BLaER1 (cell line): Measurements from ENCODE around the gene SNCA.

ENCODE experiments used
- H3K27ac ChIP-seq: shearing (Covaris generic); formaldehyde crosslinking; 2 replicates; pipeline ENCODE4 v1.8.1; 2022
- H3K27me3 ChIP-seq: shearing (Covaris generic); formaldehyde crosslinking; 2 replicates; pipeline ENCODE4 v1.8.1; 2022
- H3K36me3 ChIP-seq: shearing (Covaris generic); formaldehyde crosslinking; 2 replicates; pipeline ENCODE4 v1.8.1; 2022
- H3K4me1 ChIP-seq: shearing (Covaris generic); formaldehyde crosslinking; 2 replicates; pipeline ENCODE4 v1.8.1; 2022
- H3K4me2 ChIP-seq: shearing (Covaris generic); formaldehyde crosslinking; 2 replicates; pipeline ENCODE4 v1.8.1; 2022
- H3K4me3 ChIP-seq: shearing (Covaris generic); formaldehyde crosslinking; 2 replicates; pipeline ENCODE4 v1.8.1; 2022
- H3K9ac ChIP-seq: shearing (Covaris generic); formaldehyde crosslinking; 2 replicates; pipeline ENCODE4 v1.8.1; 2022
- H3K9me3 ChIP-seq: shearing (Covaris generic); formaldehyde crosslinking; 2 replicates; pipeline ENCODE4 v1.8.1; 2022
- H4K20me1 ChIP-seq: shearing (Covaris generic); formaldehyde crosslinking; 2 replicates; pipeline ENCODE4 v1.8.1; 2022
- Cebpa-rat ChIP-seq: shearing (Covaris generic); IDR thresholded peaks from 2 replicates; pipeline ENCODE4 v1.8.1; 2022

Gene SNCA

DNA sequence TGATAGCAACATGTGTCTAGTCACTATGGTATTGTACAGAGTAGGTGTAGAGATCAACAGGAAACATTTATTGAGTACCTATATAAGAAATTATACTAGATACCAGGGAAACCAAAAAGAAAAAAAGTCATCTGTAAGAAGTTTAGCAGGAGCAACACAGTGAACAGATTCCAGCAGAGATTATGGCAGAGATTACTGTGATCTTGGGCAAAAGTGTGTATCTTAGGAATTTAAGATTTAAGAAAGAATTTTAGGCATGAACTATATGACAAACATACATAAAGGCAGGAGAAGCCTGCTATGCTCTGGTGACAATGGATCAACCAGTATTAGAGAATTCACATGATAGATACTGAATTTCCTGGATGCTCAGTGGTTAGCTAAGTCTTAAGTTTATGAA is 37.9 kb downstream of the SNCA start:
- Histone ChIP-seq H3K4me3 (no peak overlapping the region), H3K36me3 (no peaks in the 10 kb centered on the region), H4K20me1 (no peaks in the 10 kb centered on the region), H3K9ac (no peak overlapping the region), H3K4me2 (no peak overlapping the region), H3K9me3 (no peaks in the 10 kb centered on the region), H3K4me1 (no peaks in the 10 kb centered on the region), H3K27ac (no peak overlapping the region), H3K27me3 (no peaks in the 10 kb centered on the region)
- TF ChIP-seq Cebpa-rat = no peak

DNA sequence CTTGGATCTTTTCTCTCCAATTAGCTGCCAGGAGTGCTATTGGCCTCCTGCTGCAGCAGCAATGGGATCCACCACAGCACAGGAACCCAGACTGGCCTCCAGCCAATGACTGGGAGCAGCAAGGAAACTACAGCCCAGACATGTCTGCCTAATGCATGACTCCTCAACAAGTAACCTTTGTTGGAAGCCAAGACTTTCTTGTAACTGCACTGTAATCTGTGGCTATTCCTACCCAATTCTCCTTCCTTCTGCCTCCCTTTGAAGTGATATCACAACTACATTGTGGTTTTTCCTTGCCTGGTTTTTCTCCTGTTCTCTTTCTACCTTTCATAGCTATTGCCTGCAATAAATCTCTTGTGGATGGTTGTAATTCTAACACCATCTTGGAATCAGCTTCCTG is 39.8 kb downstream of the SNCA start:
- no peak overlapping the region for H3K4me3 ChIP-seq
- no peak overlapping the region for H3K27ac ChIP-seq
- H4K20me1 ChIP-seq = no peaks in the 10 kb centered on the region
- H3K9me3 ChIP-seq = no peaks in the 10 kb centered on the region
- no peak overlapping the region for H3K4me2 ChIP-seq
- TF ChIP-seq Cebpa-rat = no peak
- peaks cover 2% of the 10 kb centered on the region; the same call in 1 of the 2 replicates for H3K36me3 ChIP-seq
- no peaks in the 10 kb centered on the region for H3K27me3 ChIP-seq
- H3K9ac ChIP-seq = no peak overlapping the region
- H3K4me1 ChIP-seq = no peaks in the 10 kb centered on the region

DNA sequence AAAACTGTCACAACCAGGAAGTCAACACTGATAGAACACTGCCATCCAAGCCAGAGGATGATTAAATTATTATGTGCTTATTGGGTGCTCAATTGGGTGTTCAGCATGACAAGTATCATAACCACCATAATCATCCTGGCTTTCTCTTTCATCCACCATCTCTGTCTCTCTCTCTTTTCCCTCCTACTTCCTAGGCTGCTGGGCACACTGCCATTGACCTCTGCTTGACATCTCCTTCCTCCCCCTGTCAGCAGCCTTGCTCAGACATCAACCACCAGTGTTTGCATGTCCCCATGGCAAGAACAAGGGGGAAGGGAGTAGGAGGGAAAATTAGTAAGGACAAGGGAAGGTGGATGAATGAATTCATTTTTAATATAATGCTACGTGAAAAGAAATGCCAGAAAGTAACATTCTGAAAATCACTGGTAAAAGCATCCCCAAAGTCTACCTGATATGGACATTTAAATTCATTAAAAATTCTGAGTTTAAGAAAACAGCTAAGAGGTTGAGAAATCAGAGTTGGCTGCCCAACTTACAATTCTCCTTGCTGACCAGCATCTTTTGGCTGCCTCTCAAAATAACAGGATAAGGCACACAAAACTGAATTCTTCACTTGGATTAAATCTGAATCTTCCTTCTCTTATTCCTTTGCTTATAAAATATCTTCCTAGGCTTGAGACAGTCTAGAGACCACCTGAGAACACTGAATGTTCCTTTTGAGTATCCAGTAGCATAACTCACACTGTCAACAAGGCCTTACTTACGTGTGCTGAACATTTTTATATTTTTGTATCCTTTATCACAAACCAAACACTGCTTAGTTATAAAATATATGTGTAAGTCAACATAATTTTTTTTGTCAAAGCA is 48.5 kb downstream of the SNCA start:
- no peak overlapping the region for H3K27ac ChIP-seq
- no peak for TF ChIP-seq Cebpa-rat
- no peak overlapping the region for H3K4me3 ChIP-seq
- no peak overlapping the region for H3K9ac ChIP-seq
- H3K4me2 ChIP-seq = no peak overlapping the region
- no peaks in the 10 kb centered on the region for H3K9me3 ChIP-seq
- no peaks in the 10 kb centered on the region for H3K4me1 ChIP-seq
- peaks cover 5% of the 10 kb centered on the region; the same call in 1 of the 2 replicates for H3K36me3 ChIP-seq
- no peaks in the 10 kb centered on the region for H3K27me3 ChIP-seq
- no peaks in the 10 kb centered on the region for H4K20me1 ChIP-seq

DNA sequence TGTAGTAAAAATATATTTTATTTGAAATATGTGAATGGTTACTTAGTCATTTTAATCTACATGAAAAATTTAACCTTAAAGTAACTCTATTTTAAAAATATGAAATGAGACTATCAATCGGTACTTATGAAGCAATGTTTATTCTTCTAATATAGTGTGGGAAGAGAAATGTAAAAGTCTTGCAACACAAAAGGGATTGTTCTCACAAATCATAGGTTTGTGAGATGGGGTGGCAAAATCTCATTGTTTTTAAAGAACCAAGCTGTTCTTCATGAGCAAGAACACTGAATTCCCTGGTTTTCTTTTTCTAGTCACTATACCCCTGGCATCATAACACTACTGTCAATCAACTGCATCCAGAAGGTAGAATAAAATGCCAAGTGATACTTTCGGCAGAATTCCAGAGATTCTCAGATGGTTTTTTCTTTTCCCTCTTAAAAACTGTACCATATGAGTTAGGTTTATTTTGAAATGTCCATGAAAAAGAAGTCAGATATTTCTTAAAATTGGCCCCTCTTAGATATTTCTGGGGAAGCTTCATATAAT is 52.2 kb downstream of the SNCA start:
- Histone ChIP-seq H3K27ac (no peak overlapping the region), H3K9ac (no peak overlapping the region)
- TF ChIP-seq Cebpa-rat = no peak

DNA sequence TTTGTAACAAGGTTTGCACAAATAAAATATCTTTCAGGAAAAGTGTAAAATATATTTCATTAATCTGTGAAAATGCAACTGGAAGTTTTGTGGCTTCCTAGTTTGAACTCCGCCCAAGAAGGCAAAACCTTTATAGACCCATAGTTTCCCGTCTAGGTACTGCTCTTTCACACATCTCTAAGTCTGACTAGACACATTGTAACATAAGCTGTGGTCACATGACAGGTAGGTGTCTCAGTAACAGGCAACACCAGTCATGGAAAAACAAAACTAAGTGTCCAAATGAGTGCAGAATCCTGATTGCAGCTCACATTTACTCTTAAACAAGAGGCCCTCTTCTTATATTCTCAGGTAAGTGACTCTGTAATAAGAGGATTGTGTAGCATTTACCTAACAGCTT is 55.6 kb downstream of the SNCA start:
- H3K36me3 ChIP-seq = no peaks in the 10 kb centered on the region
- no peak overlapping the region for H3K27ac ChIP-seq
- H3K4me3 ChIP-seq = no peak overlapping the region
- H3K9ac ChIP-seq = no peak overlapping the region
- H3K9me3 ChIP-seq = peaks cover 20% of the 10 kb centered on the region; the same call in 1 of the 2 replicates
- H3K4me2 ChIP-seq = no peak overlapping the region
- TF ChIP-seq Cebpa-rat = no peak
- no peaks in the 10 kb centered on the region for H4K20me1 ChIP-seq
- no peaks in the 10 kb centered on the region for H3K27me3 ChIP-seq
- no peaks in the 10 kb centered on the region for H3K4me1 ChIP-seq

More for the DNA sequence above, 52.2 kb downstream of the SNCA start:
- Histone ChIP-seq H3K36me3 (no peaks in the 10 kb centered on the region), H3K4me1 (no peaks in the 10 kb centered on the region), H4K20me1 (no peaks in the 10 kb centered on the region), H3K4me3 (no peak overlapping the region), H3K9me3 (0 out of 2 replicates have a peak, but pooled peaks cover 1% of the 10 kb centered on the region), H3K4me2 (no peak overlapping the region), H3K27me3 (no peaks in the 10 kb centered on the region)

DNA sequence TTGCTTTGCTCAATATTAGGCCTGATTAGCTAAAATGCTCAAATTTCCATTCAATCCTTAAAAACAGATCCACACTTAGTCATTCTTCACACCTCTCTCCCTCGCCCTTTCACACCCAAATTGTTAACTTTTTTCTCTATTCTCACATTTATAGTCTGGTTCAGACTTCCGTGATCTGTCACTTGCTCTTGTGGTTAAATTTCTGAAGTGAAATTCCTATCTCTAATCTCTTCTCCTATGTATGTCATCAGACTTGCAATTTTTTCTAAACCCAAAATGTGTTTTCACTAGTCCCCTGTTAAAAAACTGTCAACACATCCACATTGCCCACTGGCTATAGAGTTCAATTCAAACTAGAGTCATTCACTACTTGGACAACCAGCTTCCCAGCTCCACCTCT is 63.2 kb downstream of the SNCA start:
- no peaks in the 10 kb centered on the region for H3K27me3 ChIP-seq
- no peak for TF ChIP-seq Cebpa-rat
- peaks cover 20% of the 10 kb centered on the region; the same call in 1 of the 2 replicates for H3K9me3 ChIP-seq
- no peaks in the 10 kb centered on the region for H4K20me1 ChIP-seq
- H3K36me3 ChIP-seq = 0 out of 2 replicates have a peak, but pooled peaks cover 3% of the 10 kb centered on the region
- no peak overlapping the region for H3K4me2 ChIP-seq
- H3K4me3 ChIP-seq = no peak overlapping the region
- no peak overlapping the region for H3K9ac ChIP-seq
- H3K27ac ChIP-seq = no peak overlapping the region
- no peaks in the 10 kb centered on the region for H3K4me1 ChIP-seq

DNA sequence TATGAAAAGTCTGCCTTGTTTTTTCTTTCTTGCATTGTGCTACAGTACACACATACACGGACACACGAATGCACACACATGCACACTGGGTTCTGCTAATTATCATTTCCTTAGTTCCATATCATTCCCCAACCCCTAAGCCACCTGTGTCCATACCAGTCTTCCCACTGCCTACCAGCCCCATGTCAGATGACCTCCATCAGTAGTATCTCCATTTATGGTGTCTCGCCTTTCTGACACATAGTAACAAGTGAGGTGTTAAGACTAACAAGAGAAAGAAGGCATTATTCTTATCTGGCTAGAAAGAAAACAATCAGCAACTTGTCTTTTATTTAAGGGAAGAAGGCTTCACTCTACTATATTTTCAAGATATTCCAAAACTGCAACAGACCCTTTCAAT is 67.1 kb downstream of the SNCA start:
- no peak overlapping the region for H3K27ac ChIP-seq
- no peak overlapping the region for H3K4me2 ChIP-seq
- no peaks in the 10 kb centered on the region for H3K4me1 ChIP-seq
- H3K9ac ChIP-seq = no peak overlapping the region
- no peak overlapping the region for H3K4me3 ChIP-seq
- no peaks in the 10 kb centered on the region for H3K27me3 ChIP-seq
- H3K9me3 ChIP-seq = 0 out of 2 replicates have a peak, but pooled peaks cover 4% of the 10 kb centered on the region
- H4K20me1 ChIP-seq = no peaks in the 10 kb centered on the region
- no peak for TF ChIP-seq Cebpa-rat
- H3K36me3 ChIP-seq = 0 out of 2 replicates have a peak, but pooled peaks cover 3% of the 10 kb centered on the region

DNA sequence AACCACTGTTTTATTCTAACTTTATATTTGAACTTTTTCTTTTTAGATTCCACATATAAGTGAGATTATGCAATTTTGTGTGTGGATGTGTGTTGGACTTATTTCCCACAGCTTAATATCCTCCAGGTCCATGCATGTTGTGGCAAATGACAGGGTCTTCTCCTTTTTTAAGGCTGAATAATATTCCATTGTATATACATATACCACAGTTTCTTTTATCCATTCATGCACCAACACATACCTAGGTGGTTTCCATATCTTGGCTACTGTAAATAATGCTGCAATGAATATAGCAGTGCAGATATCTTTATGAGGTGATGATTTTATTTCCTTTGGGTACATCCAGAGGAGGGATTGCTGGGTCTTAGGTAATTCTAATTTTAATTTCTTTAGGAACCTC is 69.0 kb downstream of the SNCA start:
- H3K27ac ChIP-seq = no peak overlapping the region
- no peak overlapping the region for H3K4me3 ChIP-seq
- no peaks in the 10 kb centered on the region for H3K4me1 ChIP-seq
- no peaks in the 10 kb centered on the region for H4K20me1 ChIP-seq
- no peak for TF ChIP-seq Cebpa-rat
- H3K36me3 ChIP-seq = 0 out of 2 replicates have a peak, but pooled peaks cover 3% of the 10 kb centered on the region
- no peak overlapping the region for H3K9ac ChIP-seq
- H3K9me3 ChIP-seq = 0 out of 2 replicates have a peak, but pooled peaks cover 4% of the 10 kb centered on the region
- no peaks in the 10 kb centered on the region for H3K27me3 ChIP-seq
- no peak overlapping the region for H3K4me2 ChIP-seq

DNA sequence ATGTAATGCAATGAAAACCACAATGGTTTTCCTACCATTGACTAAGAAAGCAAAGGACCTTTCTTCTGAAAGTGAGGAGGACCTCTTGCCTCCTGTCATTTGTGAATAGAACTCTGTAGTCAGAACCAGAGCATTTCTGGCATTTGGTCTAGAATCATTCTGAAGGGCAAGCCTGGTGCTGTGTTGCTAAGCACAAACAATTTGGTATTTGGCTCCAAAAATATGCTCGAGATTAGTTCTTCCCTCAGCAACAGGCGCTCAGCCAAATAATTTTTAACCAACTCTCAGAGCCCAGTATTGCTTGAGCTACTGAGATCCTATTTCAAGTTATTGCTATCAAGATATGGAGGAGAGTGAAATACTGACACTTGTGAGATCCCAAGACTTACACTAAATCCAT is 71.0 kb downstream of the SNCA start:
- no peak overlapping the region for H3K4me3 ChIP-seq
- H4K20me1 ChIP-seq = no peaks in the 10 kb centered on the region
- H3K9me3 ChIP-seq = 0 out of 2 replicates have a peak, but pooled peaks cover 4% of the 10 kb centered on the region
- TF ChIP-seq Cebpa-rat = no peak
- no peak overlapping the region for H3K27ac ChIP-seq
- H3K36me3 ChIP-seq = 0 out of 2 replicates have a peak, but pooled peaks cover 3% of the 10 kb centered on the region
- H3K4me2 ChIP-seq = no peak overlapping the region
- H3K27me3 ChIP-seq = no peaks in the 10 kb centered on the region
- H3K4me1 ChIP-seq = no peaks in the 10 kb centered on the region
- no peak overlapping the region for H3K9ac ChIP-seq

DNA sequence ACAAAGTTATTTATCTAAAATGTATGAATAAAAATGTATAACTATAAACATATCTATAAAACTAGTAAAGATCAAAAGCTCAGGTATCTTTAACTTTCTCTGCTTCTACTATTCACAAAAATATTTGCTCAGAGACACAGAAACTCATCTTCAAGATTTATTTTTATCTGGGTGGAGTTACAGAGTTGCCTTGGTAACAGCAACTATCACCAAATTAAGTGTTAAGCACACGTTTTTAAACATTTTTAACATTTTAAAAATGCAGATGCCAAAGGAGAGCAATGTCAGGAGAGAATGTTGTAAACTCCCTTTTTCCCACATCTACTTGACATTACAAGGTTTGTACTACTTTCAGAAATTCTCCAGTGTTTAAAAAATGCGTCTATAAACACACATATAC is 71.4 kb downstream of the SNCA start:
- no peak overlapping the region for H3K27ac ChIP-seq
- no peaks in the 10 kb centered on the region for H3K4me1 ChIP-seq
- no peaks in the 10 kb centered on the region for H3K27me3 ChIP-seq
- H3K4me2 ChIP-seq = no peak overlapping the region
- H3K9me3 ChIP-seq = 0 out of 2 replicates have a peak, but pooled peaks cover 4% of the 10 kb centered on the region
- H3K4me3 ChIP-seq = no peak overlapping the region
- H3K9ac ChIP-seq = no peak overlapping the region
- H3K36me3 ChIP-seq = 0 out of 2 replicates have a peak, but pooled peaks cover 3% of the 10 kb centered on the region
- TF ChIP-seq Cebpa-rat = no peak
- H4K20me1 ChIP-seq = no peaks in the 10 kb centered on the region
